M059J (cell line): ENCODE results near the gene BCL10. TPM values are rescaled to one million over a fixed set of nuclear protein-coding genes. Genes with fewer than 3 reads are reported as not detected.
A peak's percentile ranks its signal among the peaks of the same experiment; 100 is the strongest.
"Not testable (repeated sequence)": the region's sequence is repeated elsewhere in the genome, so short reads cannot be mapped to it uniquely, and the experiment has no call there.

Experiments used
- DNase-seq: peaks from one replicate; pipeline ENCODE4 v3.0.0-alpha.2; 2012; ENCODE audit warnings: low read depth
- total RNA-seq: library from RNA; depleted of rRNA; stranded (reverse); fragments of >200 nt; shearing (Covaris generic); gene quantifications from 2 replicates; pipeline ENCODE4 v1.2.3, GENCODE V29; 2014

Gene BCL10
- total RNA-seq, 1 experiment from 2014 or later: 42.2 TPM

DNA sequence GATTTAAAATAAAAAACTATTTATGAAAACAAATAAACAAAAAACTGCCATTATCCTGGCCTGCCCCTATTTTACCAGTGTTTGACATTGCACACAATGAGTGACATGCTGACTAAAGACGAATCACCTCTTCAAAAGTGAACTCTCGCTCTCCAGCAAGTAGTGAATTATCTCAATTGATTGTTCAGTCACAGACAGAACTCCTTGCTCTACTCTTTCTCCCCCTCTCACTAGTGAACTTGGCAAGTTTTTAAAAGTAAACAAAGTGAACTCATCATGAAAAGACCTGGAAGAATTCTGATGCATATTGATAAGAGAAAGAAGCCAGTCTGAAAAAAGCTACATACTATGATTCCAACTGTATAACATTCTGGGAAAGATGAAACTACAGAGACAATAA is 12.3 kb downstream of the BCL10 start:
- peak; percentile 59 for DNase-seq

DNA sequence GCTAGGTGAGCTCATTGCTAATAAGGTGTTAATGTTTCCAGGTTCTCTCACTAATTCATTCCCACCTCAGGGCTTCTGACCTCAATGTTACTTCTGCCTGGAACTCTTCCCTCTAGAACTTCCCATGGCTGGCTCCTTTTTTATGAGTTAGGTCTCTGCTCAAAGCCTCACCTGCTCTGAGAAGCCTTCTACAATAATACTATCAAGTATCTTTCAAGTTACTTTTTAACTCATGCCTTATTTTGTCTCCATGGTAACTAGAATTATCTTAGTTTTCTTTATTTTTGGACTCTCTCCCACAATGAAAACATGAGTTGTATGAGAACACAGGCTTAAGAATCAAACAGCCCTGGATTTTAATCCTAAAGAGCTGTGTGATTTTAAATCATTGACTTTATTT is 13.4 kb downstream of the BCL10 start:
- no peak for DNase-seq

DNA sequence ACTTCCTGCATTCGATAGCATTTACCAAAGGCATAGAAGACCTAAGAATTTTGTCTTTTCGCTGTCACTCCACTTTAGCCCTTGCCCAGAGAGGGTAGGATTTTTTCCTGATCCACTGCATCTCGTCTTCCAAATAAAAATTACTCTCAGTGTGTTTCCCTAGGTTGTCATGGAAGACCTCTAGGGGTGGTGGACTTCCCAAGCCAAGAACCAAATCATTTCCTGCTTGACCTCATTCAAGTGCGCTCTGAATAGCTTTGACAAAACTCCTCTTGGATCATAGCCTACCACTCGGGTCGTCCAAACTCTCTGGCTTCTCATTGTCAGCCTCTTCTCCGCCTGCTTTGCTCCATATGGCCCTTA is 16.5 kb downstream of the BCL10 start:
- peak; percentile 60 for DNase-seq

DNA sequence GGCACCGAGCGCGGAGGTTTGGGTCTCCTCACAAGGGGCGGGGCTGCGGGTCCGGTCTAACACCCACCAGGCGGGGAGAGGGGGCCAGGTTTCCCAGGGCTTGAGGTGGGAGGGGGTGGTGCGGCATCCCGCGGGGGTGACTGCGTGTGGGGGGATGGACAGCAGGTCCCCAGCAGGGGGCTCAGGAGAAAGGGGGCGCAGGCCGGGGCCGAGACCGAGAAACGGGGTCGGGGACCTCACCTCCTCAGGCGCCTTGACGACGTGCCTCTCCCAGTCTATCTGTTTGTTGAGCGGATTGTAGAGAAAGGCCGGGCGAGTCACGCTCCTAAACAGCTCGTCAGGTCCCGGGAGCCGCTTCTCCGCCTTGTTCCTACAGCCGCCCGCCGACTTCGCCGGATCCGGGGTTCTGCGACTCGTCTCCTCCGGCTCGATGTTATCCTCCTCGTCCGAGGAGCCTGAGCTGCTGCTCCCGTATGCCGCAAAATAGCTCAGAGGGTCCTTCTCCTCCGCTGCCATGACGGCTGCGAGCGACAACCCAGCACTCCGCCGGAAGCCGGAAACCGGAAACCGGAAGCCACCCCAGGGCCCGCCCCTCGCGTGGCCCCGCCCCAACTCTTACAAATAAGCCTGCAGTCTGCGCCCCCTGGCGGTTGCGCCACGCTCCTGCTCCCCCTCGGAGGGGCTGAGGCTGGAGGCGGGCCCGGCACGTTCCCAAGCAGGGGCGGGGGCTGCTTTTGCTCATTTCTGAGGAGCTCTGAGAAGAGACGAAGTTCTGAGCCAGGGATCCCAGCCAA is 17.1 kb downstream of the BCL10 start, which contains the start of gene C1orf52:
Gene C1orf52 (minus strand): TSS at position 545 of the 794 bp plus-strand sequence. CDS start 29 bp downstream, at position 516.
- DNase-seq: peak; percentile 90

DNA sequence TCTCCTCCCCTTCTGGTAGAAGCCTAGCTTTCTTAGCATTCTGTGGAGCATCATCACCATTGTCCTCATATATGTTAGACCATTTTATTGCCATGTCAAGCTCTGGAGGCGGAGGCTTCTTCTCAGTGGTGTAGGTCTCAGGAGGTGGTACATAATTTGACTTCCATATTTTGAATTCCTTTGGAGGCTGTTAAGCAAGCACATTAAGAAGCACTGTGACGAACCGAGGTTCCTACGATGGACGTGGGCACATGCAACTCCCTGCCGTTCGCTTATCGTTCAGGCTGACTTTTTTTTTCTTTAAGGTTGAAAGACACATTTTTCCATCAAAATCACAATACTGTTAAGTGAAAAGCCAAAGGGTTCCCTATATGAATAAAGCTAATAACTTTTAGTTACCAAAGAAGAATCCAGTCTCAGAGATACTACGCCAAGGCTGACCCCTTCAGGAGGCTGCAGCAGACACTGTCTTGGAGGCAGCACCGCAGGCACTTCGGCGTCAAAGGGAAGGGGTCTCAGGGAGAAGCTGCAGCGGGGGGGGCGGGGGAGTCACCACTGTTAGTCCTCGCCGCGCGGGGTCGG is 17.8 kb downstream of the BCL10 start:
- no peak for DNase-seq

DNA sequence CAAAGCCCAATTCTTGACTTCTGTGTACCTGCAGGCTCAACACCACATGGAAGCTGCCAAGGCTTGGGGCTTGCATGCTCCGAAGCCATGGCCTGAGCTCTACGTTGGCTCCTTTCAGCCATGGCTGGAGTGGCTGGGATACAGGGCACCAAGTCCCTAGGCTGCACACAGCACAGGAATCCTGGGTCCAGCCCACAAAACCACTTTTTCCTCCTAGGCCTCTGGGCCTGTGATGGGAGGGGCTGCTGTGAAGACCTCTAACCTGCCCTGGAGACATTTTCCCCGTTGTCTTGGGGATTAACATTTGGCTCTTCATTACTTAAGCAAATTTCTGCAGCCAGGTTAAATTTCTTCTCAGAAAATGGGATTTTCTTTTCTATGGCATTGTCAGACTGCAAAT is 27.4 kb downstream of the BCL10 start:
- not testable (repeated sequence) for DNase-seq

DNA sequence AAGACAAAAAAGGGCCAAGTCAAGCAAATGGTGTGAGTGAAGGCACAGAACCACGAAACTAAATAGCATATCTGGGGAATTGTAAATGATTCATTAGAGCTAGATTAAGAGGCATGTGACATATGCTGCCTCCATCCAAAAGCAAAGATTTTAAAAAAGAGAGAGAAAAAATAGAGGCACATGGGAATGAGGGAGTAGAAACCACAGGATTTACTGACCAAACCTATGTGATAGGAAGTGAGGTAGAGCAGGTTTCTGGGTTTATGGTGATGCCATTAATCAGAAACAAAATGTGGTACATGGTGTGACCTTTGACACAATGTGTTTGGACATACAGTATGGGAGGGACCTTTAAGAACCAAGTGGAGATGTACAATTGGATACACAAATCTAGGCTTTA is 30.5 kb downstream of the BCL10 start:
- no peak for DNase-seq

DNA sequence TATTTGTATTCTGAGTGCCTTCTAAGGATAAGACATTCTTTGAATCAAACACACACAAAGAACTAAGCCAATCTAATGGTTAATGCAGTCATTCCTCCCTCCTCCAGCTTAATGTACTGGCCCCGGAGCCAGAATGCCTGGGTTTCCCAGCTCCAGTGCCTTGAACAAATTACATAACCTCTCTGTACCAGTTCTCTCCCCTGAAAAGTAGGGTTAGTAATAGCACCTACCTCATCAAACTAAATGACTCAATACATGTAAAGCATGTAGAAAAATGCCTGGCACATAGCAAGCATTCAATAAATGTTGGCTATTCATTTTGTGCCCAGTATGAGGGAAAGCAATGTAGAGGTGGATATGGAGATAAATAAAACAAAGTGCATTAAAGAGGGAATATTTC is 31.0 kb downstream of the BCL10 start:
- DNase-seq: no peak

DNA sequence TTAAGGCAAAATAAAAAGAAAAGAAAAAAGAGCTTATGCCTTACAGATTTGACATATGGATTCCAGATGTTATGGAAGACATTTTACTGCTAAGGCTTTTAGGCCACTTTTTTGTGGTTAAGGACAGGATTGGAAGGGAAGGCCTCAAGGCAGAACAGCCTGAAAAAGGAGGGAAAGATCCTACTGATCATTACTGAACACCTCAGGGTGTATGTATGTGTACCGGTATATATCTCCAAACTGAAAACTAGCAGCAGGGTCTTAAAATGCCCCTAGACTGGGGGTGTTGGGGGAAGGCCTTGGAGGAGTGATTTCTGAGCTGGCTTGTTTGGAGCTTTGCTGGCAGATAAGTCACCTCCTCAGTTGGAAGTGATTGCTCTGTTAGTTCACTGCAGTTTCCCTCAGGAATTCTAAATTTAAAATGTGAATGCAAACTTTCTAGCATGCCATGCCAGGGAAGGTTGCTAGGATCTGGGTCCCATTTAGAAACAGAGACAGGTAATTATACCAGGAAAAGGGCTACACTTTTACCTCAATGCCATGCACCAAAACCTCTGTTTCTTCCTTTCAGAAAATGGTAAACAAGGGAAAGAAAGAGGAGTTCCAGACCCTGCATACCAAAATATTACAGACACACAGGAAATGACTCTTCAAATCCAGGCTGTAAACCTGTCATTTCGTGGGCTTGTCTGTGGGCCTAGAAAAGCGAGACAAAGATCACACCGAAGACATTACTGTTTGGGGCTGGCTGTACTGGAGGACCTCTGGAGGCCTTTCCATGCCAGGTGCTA is 32.0 kb downstream of the BCL10 start:
- DNase-seq: peak; percentile 69

DNA sequence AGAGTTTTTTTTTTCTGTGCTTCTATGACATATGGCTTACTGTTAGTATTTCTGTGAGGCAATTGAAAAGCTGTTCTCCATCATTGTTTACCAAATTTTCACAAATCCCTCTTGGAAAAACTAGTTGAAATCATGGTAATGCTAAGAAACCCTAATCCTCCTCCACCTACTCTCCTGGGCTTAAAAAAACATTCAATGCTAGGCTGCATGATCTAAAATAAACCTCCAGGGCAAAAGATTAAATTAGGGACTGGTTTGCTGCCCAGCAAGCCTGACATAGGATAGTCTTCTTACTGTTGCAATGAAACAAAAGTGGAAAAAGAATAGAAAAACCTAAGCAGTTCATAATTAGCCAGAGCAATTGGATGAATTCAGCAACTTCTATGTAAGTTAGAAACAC is 33.1 kb downstream of the BCL10 start:
- DNase-seq: no peak

DNA sequence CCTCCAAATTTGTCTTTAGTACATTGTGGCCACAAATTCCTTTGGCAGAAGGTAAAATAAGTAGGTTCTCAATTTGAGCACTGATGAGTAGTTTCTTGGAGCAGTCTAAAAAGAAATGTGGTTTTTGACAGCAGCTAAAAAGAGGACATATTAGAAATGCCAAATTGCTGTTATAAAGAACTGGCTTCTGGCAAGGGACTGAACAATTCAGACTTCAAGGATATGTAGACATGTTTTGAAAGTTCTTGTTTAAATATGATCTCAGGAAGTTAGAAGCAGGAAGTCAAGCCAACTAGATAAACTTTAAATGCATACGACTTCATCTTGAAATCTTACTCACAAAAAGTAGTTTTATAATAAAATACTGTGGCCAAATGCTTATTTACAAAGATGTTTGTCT is 35.8 kb downstream of the BCL10 start:
- no peak for DNase-seq

DNA sequence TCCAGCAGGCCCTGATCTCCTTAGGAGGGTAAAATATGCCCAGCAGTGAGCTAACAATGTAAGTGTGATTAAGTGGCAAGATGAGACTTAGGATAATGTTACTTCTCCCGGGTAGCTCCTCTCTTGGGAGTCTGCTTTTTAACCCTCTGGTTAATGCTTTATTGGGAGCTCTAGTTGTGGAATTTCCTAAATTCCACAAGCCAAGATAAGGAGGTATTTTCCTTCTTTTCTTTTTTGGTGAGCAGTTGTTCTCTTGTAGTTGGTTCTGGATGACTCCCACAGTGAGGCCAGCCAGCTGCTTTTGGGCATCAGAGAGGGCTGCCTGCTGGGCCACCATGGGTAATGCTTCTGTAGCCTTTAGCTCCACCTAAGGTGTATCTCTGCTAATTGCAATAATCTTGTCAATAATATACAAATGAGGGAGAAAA is 36.2 kb downstream of the BCL10 start:
- DNase-seq: peak; percentile 26

DNA sequence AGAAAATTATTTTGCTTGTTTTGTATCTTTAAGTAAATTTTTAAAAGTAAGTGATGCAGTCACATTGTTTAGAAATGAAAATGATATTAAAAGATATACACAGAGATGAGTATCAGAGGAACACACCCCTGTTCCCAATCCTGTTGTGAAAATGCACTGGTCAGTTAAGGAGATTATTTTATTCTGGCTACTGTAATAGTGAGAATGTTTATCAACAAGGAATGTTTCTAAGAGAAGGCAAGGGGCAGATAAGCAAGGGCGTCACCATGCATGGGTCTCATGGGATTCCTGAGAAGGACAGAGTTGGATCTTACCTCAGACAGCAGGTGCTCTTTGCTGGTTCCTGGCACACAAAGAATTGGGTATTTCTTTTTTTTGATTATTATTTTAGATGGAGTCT is 38.8 kb downstream of the BCL10 start:
- no peak for DNase-seq

DNA sequence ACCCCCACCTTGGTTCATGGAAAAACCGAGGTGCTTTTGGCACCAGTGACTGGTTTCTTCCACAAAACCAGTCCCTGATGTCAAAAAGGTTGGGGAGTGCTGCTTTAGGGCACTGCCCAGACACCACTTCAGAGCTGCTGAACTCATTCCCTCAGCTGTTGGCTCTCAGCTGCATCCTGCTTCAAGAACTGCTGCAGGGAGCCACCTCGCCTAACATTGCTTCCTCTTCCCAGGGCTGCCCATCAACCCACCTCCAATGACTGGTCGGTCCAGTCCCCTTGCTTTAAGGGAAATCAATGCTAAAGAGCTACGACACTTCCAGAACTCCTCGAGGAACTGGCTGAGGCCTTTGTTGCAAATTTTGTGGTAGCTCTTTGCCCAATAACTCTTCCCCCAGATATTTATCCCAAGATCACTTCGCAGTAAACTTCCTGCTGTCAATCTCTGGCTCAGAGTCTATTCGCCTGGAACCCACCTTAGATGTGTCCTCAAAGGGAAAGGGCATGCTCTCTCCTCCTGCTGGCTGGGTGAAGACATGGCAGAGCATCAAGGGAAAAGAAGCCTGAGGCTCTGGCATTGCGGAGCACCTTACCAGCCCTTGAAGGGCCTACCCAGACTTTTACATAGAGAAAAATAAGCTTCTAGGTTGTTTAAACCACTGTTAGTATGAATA is 46.0 kb downstream of the BCL10 start:
- no peak for DNase-seq

DNA sequence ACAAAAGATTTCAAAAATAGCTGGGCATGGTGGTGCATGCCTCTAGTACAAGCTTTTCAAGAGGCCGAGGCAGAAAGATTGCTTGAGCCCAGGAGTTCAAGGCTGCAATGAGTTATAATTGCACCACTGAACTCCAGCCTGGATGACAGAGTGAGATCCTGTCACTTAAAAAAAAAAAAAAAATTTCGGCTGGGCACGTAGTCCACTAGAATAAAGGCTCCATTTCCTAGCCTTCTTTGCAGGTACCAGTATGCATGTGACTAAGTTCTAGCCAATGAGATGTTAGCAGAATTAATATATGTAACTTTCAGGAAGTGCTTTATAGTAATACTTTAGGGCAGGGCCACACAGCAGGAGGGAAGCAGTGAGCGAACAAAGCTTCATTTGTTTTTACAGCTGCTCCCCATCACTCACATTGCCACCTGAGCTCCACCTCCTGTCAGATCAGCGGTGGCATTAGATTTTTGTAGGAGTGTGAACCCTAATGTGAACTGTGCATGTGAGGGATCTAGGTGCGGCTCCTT is 46.8 kb downstream of the BCL10 start:
- DNase-seq: no peak

DNA sequence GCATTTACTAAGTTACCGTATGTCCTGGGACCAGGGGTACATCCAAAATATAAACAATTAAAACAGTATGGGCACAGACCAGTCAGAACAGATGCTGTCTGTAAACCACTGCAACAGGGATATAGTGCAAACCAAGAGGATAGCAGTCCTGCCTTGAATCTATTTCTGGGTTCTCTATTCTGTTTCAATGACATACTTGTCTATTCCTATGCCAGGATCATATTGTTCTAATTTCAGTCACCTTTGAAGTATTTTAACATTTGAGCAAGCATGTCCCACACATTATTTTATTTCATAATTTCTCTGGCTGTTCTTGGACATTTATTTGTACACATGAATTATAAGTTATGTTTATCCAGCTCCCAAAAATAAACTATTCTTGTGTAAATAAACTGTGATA is 47.5 kb downstream of the BCL10 start:
- DNase-seq: no peak

DNA sequence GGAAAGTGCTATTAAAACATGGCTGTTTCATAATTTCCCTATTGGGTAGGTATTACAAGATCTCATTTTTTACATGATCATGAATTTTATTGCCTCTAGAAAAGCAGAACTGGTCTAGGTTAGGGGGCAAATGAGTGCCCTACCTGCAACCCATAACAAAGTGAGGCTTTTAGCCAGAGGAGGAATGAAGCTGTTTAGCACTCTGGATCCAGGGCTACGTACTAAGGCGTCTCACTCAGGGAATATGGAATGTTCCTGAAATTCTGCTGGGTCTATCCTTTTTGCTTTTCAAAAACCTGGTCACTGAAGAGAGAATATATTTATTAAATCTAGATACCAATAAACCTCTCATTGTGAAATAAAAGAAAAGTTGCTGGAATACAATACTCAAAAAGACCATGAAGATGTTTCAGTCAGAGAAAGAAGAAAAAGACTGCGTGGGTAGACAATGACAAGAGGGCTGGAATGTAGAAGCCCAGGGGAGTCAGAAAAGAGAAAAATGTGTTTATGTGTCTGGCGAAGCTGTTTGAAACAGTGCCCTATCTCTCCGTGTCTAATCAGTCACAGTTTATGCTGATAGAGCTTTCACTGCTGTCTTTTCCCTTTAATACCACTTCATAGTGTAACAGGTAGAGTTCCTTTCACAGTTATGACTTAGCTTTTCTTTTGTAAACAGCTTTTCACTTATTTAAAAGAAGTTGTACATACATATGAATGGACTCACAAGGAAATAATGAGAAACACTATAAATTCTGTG is 50.6 kb downstream of the BCL10 start:
- no peak for DNase-seq

DNA sequence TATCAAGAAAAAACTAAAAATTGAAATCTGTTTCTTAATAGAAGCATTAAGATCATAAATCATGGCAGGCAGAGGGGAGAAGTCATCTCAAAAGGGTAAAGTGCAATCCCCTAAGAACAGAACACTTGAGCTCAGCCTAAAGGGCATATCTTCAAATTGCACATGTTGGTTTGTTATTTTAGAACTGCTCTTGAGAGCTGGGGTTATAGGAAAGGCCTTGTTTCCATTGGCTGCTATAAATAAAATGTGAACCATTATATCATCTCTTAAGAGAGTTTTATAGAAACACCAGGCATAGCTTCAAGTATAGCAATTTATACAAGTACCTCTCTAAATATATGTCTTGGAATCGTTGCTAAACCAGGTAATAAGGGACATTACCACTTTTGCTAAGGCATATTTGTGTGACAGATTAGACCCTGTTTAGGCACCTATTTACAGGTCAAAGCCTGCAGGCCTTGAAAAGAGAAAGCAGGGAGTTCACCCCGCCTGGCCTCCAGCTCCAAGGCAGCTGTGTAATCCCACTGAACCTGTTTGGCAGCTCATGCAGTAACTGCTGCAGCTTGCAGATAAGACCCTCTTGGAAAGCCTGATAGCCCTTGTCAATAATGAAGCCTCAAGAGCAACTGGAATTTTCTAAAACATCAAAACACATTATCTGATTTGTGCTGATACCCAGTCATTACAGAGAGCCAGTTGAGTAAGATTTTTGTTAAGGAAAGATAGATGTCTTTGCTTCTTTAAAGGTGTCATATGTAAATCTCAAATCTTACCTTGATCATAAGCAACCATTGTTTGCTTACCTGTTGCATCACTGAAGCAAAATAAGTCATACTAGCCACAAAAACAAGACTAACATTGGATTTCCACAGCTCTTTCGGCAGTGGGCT is 51.5 kb downstream of the BCL10 start:
- DNase-seq: no peak

DNA sequence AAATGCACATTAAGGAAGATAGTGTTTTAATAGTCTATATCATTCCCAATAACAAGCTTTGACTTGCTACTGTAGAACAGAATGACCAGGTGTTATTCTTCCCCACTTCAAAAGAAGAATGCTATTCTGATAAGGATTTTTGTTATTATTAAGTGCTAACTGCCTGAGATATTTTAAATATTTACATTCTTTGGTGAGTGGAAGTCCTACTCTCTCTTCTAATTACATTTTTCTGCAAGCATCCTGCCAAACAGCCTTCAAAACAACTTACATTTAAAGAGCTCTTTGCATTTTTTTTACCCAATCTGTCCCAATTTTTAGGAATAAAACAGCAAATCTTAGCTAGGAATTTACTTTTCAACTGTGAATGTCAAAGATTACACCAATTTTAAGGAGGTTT is 52.1 kb downstream of the BCL10 start:
- DNase-seq: no peak

DNA sequence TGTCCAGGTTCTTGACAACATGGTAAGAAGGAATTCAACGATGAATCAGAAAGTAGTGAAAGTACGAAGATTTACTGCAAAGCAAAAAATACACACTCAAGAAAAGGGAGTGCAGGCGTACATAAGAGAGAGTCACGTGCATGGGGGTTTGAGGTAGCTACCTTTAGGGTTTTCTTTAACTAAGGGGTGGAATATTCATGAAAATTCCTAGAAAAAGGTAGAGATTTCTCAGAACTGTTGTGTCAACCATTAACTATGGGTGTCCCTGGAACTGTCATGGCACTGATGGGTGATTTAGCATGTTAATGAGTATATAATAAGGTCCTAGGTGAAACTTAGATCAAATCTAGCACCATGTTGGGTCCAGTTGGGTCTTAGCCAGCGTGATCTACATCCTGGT is 53.1 kb downstream of the BCL10 start:
- DNase-seq: no peak
